Sigmoid colon (tissue), 7 donors: ENCODE measurements around the gene VPS39. TPM values are rescaled to one million over a fixed set of nuclear protein-coding genes. Genes with fewer than 3 reads are reported as not detected.

Experiments used
- DNase-seq: peaks from one replicate; pipeline ENCODE4 v3.0.0-alpha.2; 2019
- H3K27ac ChIP-seq, 4 donors: fragments of 200-600 bp; sonication (generic); one replicate each; pipeline ENCODE4 v1.5.1; 2016 to 2019; ENCODE audit warnings: mild to moderate bottlenecking in 1 of 4
- H3K27me3 ChIP-seq, 3 donors: fragments of 200-600 bp; sonication (generic); one replicate each; pipeline ENCODE4 v1.5.1; 2019; ENCODE audit warnings: mild to moderate bottlenecking in 1 of 3
- H3K36me3 ChIP-seq, 4 donors: fragments of 200-600 bp; sonication (generic); one replicate each; pipeline ENCODE4 v1.5.1; 2016 to 2019
- H3K4me1 ChIP-seq, 4 donors: fragments of 200-600 bp; sonication (generic); one replicate each; pipeline ENCODE4 v1.5.1; 2017 to 2019
- H3K4me3 ChIP-seq, 4 donors: fragments of 200-600 bp; sonication (generic); one replicate each; pipeline ENCODE4 v1.5.1; 2017 to 2019; ENCODE audit warnings: mild to moderate bottlenecking in 2 of 4, moderate library complexity in 1 of 4
- H3K9me3 ChIP-seq, 4 donors: fragments of 200-600 bp in 3 of 4; sonication (generic) in 3 of 4; one replicate each; pipeline versions ENCODE4 v1.5.1 to v1.6.1; 2013 to 2019
- CTCF ChIP-seq, 4 experiments: fragments of 450-650 bp in 3 of 4; fragments of 200-600 bp in 1 of 4; IDR thresholded peaks; one replicate each; pipeline ENCODE4 v1.5.1; 2016 to 2019; ENCODE audit warnings: antibody characterized with exemption in 4 of 4, mild to moderate bottlenecking in 3 of 4, moderate library complexity in 2 of 4
- EP300 ChIP-seq, 4 donors: sonication (generic); formaldehyde crosslinking; IDR thresholded peaks; one replicate each; pipeline ENCODE4 v1.6.1; 2017; ENCODE audit warnings: antibody characterized with exemption in 4 of 4
- POLR2A ChIP-seq, 2 donors: fragments of 450-650 bp; IDR thresholded peaks; one replicate each; pipeline ENCODE4 v1.6.1; 2016; ENCODE audit warnings: antibody characterized with exemption in 2 of 2, mild to moderate bottlenecking in 2 of 2, moderate library complexity in 2 of 2
- POLR2AphosphoS5 ChIP-seq, 4 donors: sonication (generic); formaldehyde crosslinking; IDR thresholded peaks; one replicate each; pipeline ENCODE4 v1.6.1; 2017; ENCODE audit warnings: antibody characterized with exemption in 4 of 4
- WGBS, 2 donors: extraction: QIAGEN DNeasy Blood & Tissue Kit; methylation state at CpG; one replicate each; pipeline ENCODE4 v1.1.7; 2013; 5-methylcytosine and 5-hydroxymethylcytosine counted together
- intact Hi-C: fragments of 100-400 bp; cut with DNase I; formaldehyde crosslinking; loops from one replicate; pipeline ENCODE4 v1.15.1; 2023
- polyA plus RNA-seq, 3 donors: library from polyadenylated mRNA; stranded (reverse); fragments of 200-250 nt; gene quantifications; one replicate each; pipeline ENCODE4 v1.2.3, GENCODE V29; 2013
- total RNA-seq, 4 donors: library from RNA; depleted of rRNA; stranded (reverse); fragments of >200 nt; gene quantifications; one replicate each; pipeline ENCODE4 v1.1.0, GENCODE V29; 2016
- donor health status: healthy with polysubstance abuse.
- donor health status: Bipolar disorder and iron deficiency.
- donor health status: healthy.

Gene VPS39
- total and polyA plus RNA-seq, 7 donors = 16.2 to 186 (median 70.3) TPM

- TF ChIP-seq POLR2A (IDR thresholded peaks at IDR 0.05) (no peak), CTCF (IDR thresholded peaks at IDR 0.05) (no peak), POLR2AphosphoS5 (IDR thresholded peaks at IDR 0.05) (no peak), EP300 (IDR thresholded peaks at IDR 0.05) (no peak)
- Histone ChIP-seq H3K9me3 (no peaks in the 10 kb centered on the region), H3K27me3 (no peaks in the 10 kb centered on the region), H3K4me1 (no peaks in the 10 kb centered on the region), H3K4me3 (no peak overlapping the region), H3K36me3 (no peaks in the 10 kb centered on the region), H3K27ac (no peak overlapping the region)
- intact Hi-C loops = no loop called here
- DNase-seq = no peak
- WGBS, 2 donors = 94 to 96% methylated on average over 4 of the region's 4 CpGs
Observed at GRCh38 chr15:42147431-42147735, 60.7 kb downstream of the VPS39 start.

GRCh38 chr15:42146551-42147430, 61.3 kb downstream of the VPS39 start:
- Histone ChIP-seq H3K36me3 (no peaks in the 10 kb centered on the region), H3K9me3 (no peaks in the 10 kb centered on the region), H3K4me3 (no peak overlapping the region), H3K27ac (no peak overlapping the region), H3K27me3 (no peaks in the 10 kb centered on the region), H3K4me1 (no peaks in the 10 kb centered on the region)
- no peak for TF ChIP-seq POLR2A (IDR thresholded peaks at IDR 0.05)
- no peak for TF ChIP-seq EP300 (IDR thresholded peaks at IDR 0.05)
- no peak for TF ChIP-seq POLR2AphosphoS5 (IDR thresholded peaks at IDR 0.05)
- no peak for TF ChIP-seq CTCF (IDR thresholded peaks at IDR 0.05)
- WGBS, 2 donors = 69 to 78% methylated on average over 24 of the region's 24 CpGs
- intact Hi-C loops = no loop called here
- no peak for DNase-seq

- no peak for DNase-seq
- intact Hi-C loops = no loop called here
- Histone ChIP-seq H3K9me3 (no peaks in the 10 kb centered on the region), H3K36me3 (no peaks in the 10 kb centered on the region), H3K27me3 (no peaks in the 10 kb centered on the region), H3K4me1 (no peaks in the 10 kb centered on the region), H3K27ac (no peak overlapping the region), H3K4me3 (no peak overlapping the region)
- WGBS, 2 donors = 89% methylated on average over 29 of the region's 29 CpGs
- TF ChIP-seq CTCF (IDR thresholded peaks at IDR 0.05) (no peak), POLR2A (IDR thresholded peaks at IDR 0.05) (no peak), POLR2AphosphoS5 (IDR thresholded peaks at IDR 0.05) (no peak), EP300 (IDR thresholded peaks at IDR 0.05) (no peak)
Observed at GRCh38 chr15:42145546-42146455, 62.3 kb downstream of the VPS39 start.

- H3K27ac ChIP-seq = no peak overlapping the region
- no peak for DNase-seq
- intact Hi-C loops = no loop called here
- H3K4me1 ChIP-seq = no peaks in the 10 kb centered on the region
- 79 to 81% methylated on average over 9 of the region's 9 CpGs for WGBS, 2 donors
- H3K27me3 ChIP-seq = no peaks in the 10 kb centered on the region
- TF ChIP-seq EP300 (IDR thresholded peaks at IDR 0.05) (no peak), POLR2AphosphoS5 (IDR thresholded peaks at IDR 0.05) (no peak), POLR2A (IDR thresholded peaks at IDR 0.05) (no peak), CTCF (IDR thresholded peaks at IDR 0.05) (no peak)
- no peak overlapping the region for H3K4me3 ChIP-seq
- no peaks in the 10 kb centered on the region for H3K9me3 ChIP-seq
- no peaks in the 10 kb centered on the region for H3K36me3 ChIP-seq
Observed at GRCh38 chr15:42144841-42145375, 63.2 kb downstream of the VPS39 start.
